ENCODE results near the gene MLLT1.

MLLT1 gene

DNA sequence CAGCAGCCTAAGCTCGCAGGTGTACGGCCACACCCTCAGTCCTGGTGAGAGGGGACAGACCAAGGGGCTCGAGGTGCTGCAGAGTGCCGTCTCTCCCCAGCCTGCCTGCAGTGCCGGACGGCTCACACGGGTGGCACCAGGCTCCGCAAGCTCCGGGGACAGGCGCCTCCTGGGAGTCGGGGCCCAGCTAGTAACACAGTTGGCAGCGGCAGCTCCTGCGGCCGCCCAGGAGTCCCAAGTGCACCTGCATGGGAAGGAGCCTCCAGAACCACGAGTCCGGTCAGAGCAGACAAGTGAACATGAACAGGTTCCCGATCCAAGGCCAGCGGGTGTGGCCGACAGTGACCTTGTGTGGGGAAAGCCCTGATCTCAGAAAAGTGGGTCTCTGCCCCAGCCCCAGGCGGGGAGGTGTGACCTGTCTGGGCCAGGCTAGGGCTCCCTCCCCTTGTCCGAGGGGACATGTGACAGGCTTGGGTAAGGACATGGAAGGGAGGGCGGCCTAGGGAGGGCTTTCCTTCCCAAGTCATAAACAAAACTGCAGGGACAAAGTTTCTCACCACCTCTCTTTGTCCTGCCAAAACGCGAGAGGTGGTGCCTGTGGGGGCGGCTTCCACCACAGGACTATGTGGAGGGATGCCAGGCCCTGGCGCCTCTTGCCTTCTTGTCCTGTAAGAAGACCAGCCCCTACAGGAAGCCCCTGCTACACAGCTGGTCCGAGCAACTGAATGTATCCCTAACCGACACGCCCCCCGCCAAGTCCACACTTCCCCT, 46.5 kb downstream of the MLLT1 start:
- H4K20me1 ChIP-seq (ENCODE audit: insufficient read depth) = no peaks in the 10 kb centered on the region
- no peaks in the 10 kb centered on the region for H3K27me3 ChIP-seq (ENCODE audit: insufficient read depth, low read depth)
- no peak overlapping the region for H2AFZ ChIP-seq (ENCODE audit: low read depth)
- no peak overlapping the region for H3K9ac ChIP-seq
- no peaks in the 10 kb centered on the region for H3K36me3 ChIP-seq (ENCODE audit: insufficient read depth)
- H3K4me1 ChIP-seq (ENCODE audit: low read depth, poor library complexity, severe bottlenecking) = no peaks in the 10 kb centered on the region
- TF ChIP-seq, protein P1, sequence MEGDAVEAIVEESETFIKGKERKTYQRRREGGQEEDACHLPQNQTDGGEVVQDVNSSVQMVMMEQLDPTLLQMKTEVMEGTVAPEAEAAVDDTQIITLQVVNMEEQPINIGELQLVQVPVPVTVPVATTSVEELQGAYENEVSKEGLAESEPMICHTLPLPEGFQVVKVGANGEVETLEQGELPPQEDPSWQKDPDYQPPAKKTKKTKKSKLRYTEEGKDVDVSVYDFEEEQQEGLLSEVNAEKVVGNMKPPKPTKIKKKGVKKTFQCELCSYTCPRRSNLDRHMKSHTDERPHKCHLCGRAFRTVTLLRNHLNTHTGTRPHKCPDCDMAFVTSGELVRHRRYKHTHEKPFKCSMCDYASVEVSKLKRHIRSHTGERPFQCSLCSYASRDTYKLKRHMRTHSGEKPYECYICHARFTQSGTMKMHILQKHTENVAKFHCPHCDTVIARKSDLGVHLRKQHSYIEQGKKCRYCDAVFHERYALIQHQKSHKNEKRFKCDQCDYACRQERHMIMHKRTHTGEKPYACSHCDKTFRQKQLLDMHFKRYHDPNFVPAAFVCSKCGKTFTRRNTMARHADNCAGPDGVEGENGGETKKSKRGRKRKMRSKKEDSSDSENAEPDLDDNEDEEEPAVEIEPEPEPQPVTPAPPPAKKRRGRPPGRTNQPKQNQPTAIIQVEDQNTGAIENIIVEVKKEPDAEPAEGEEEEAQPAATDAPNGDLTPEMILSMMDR (conservative IDR thresholded peaks at IDR 0.05; ENCODE audit: low read depth, low read length) = no peak
- no peak overlapping the region for H3K4me3 ChIP-seq (IDR thresholded peaks at IDR 0.05; ENCODE audit: insufficient read depth, low read depth, low read length)
- no peak overlapping the region for H3K4me2 ChIP-seq
- peaks cover 40% of the 10 kb centered on the region; the same call in 1 of the 2 replicates for H3K79me2 ChIP-seq (ENCODE audit: insufficient read depth, low read depth)
- H3K27ac ChIP-seq = no peak overlapping the region

- H3K79me2 ChIP-seq (ENCODE audit: insufficient read depth, low read depth) = peaks cover 35% of the 10 kb centered on the region; the same call in 1 of the 2 replicates
- H3K4me1 ChIP-seq (ENCODE audit: low read depth, poor library complexity, severe bottlenecking) = no peaks in the 10 kb centered on the region
- no peaks in the 10 kb centered on the region for H3K36me3 ChIP-seq (ENCODE audit: insufficient read depth)
- H3K4me2 ChIP-seq = no peak overlapping the region
- no peaks in the 10 kb centered on the region for H3K27me3 ChIP-seq (ENCODE audit: insufficient read depth, low read depth)
- H3K4me3 ChIP-seq (IDR thresholded peaks at IDR 0.05; ENCODE audit: insufficient read depth, low read depth, low read length) = no peak overlapping the region
- no peak overlapping the region for H3K9ac ChIP-seq
- TF ChIP-seq, protein P1 (conservative IDR thresholded peaks at IDR 0.05; ENCODE audit: low read depth, low read length) = no peak
- no peak overlapping the region for H2AFZ ChIP-seq (ENCODE audit: low read depth)
- no peaks in the 10 kb centered on the region for H4K20me1 ChIP-seq (ENCODE audit: insufficient read depth)
- no peak overlapping the region for H3K27ac ChIP-seq
Measured at GRCh38 chr19:6232601-6233055, 47.1 kb downstream of the MLLT1 start.

- TF ChIP-seq, protein P1 (conservative IDR thresholded peaks at IDR 0.05; ENCODE audit: low read depth, low read length) = no peak
- Histone ChIP-seq H3K27me3 (ENCODE audit: insufficient read depth, low read depth) (no peaks in the 10 kb centered on the region), H3K36me3 (ENCODE audit: insufficient read depth) (no peaks in the 10 kb centered on the region), H3K27ac (no peak overlapping the region), H3K4me3 (IDR thresholded peaks at IDR 0.05; ENCODE audit: insufficient read depth, low read depth, low read length) (no peak overlapping the region), H3K4me2 (no peak overlapping the region), H2AFZ (ENCODE audit: low read depth) (no peak overlapping the region), H3K9ac (no peak overlapping the region), H3K4me1 (ENCODE audit: low read depth, poor library complexity, severe bottlenecking) (no peaks in the 10 kb centered on the region), H3K79me2 (ENCODE audit: insufficient read depth, low read depth) (peaks cover 32% of the 10 kb centered on the region; the same call in 1 of the 2 replicates), H4K20me1 (ENCODE audit: insufficient read depth) (no peaks in the 10 kb centered on the region)
Measured at GRCh38 chr19:6230991-6231448, 48.8 kb downstream of the MLLT1 start.

GRCh38 chr19:6229951-6230712, 49.6 kb downstream of the MLLT1 start:
- no peak overlapping the region for H3K4me2 ChIP-seq
- peaks cover 27% of the 10 kb centered on the region; the same call in 1 of the 2 replicates for H3K79me2 ChIP-seq (ENCODE audit: insufficient read depth, low read depth)
- no peak overlapping the region for H3K27ac ChIP-seq
- no peaks in the 10 kb centered on the region for H3K36me3 ChIP-seq (ENCODE audit: insufficient read depth)
- TF ChIP-seq, protein P1 (conservative IDR thresholded peaks at IDR 0.05; ENCODE audit: low read depth, low read length) = no peak
- H4K20me1 ChIP-seq (ENCODE audit: insufficient read depth) = no peaks in the 10 kb centered on the region
- H3K4me3 ChIP-seq (IDR thresholded peaks at IDR 0.05; ENCODE audit: insufficient read depth, low read depth, low read length) = no peak overlapping the region
- H3K4me1 ChIP-seq (ENCODE audit: low read depth, poor library complexity, severe bottlenecking) = no peaks in the 10 kb centered on the region
- no peaks in the 10 kb centered on the region for H3K27me3 ChIP-seq (ENCODE audit: insufficient read depth, low read depth)
- H3K9ac ChIP-seq = no peak overlapping the region
- H2AFZ ChIP-seq (ENCODE audit: low read depth) = no peak overlapping the region
